HepG2 (cell line): ENCODE data around the gene FJX1. TPM values are rescaled to one million over a fixed set of nuclear protein-coding genes. Genes with fewer than 3 reads are reported as not detected.

Experiments used
- ATAC-seq: fragments of 200-7000 bp; cut with Tn5 transposase; 3 replicates; pipeline ENCODE4 v1.9.1; 2020; ENCODE audit warnings: mild to moderate bottlenecking, moderate library complexity
- BruUV-seq: library from RNA; stranded (reverse); fragments of 400-500 nt; replicated peaks from 2 replicates; lab custom pipeline; 2021; lab: Mats Ljungman, UMichigan
- CTCF ChIA-PET: fragments of 300-600 bp; formaldehyde crosslinking; extraction: SDS; loops from one replicate; lab custom pipeline; 2021; ENCODE audit warnings: low total read pairs, inconsistent platforms, low intra/inter-chr PET ratio; lab: Yijun Ruan, JAX
- POLR2A ChIA-PET: fragments of 350-600 bp; sonication (Branson Sonifier 250); formaldehyde crosslinking; loops from one replicate; lab custom pipeline; 2020; ENCODE audit warnings: antibody characterized with exemption, inconsistent platforms; lab: Yijun Ruan, JAX
- DNase-seq: peaks from one replicate; pipeline ENCODE4 v3.0.0-alpha.2; 2015; ENCODE audit warnings: low spot score
- FAIRE-seq: peaks from 3 replicates; lab custom pipeline; 2011; peaks lifted over from hg19 to GRCh38; lab: Jason Lieb, UNC
- H2AFZ ChIP-seq: one replicate; pipeline ENCODE4 v1.6.1; 2011; ENCODE audit warnings: low read length, inconsistent platforms
- H3K27ac ChIP-seq: fragments of 300-600 bp; 3 replicates; pipeline ENCODE4 v1.8.0; 2011; ENCODE audit warnings: mixed run types, mild to moderate bottlenecking, mixed read lengths, low read length, inconsistent platforms; ENCODE audit not compliant: insufficient read depth; ENCODE audit errors: extremely low read length
- H3K27me3 ChIP-seq, 2 experiments: fragments of 200-600 bp in 1 of 2; 2 replicates in 1 of 2; 3 replicates in 1 of 2; pipeline versions ENCODE4 v1.6.0 to v1.8.0; 2011; ENCODE audit warnings: low read length in 2 of 2, mild to moderate bottlenecking in 2 of 2, moderate library complexity in 2 of 2, inconsistent platforms in 1 of 2; ENCODE audit not compliant: insufficient read depth in 2 of 2, control insufficient read depth in 1 of 2
- H3K36me3 ChIP-seq, 2 experiments: fragments of 200-600 bp in 1 of 2; replicated peaks in 1 of 2; 2 replicates in 1 of 2; 3 replicates in 1 of 2; pipeline versions ENCODE4 v1.5.1 to v1.8.0; 2011; ENCODE audit warnings: low read length in 2 of 2, inconsistent platforms in 1 of 2; ENCODE audit not compliant: insufficient read depth in 2 of 2, control insufficient read depth in 1 of 2
- H3K4me1 ChIP-seq: 2 replicates; pipeline ENCODE4 v1.5.1; 2012; ENCODE audit warnings: low read length, inconsistent platforms; ENCODE audit not compliant: insufficient read depth
- H3K4me2 ChIP-seq: 2 replicates; pipeline ENCODE4 v1.6.0; 2011; ENCODE audit warnings: low read depth, low read length, inconsistent platforms
- H3K4me3 ChIP-seq, 3 experiments: fragments of 200-600 bp in 1 of 3; sonication (generic), shearing (Covaris generic) in 1 of 3; replicated peaks in 1 of 3; 2 replicates each; pipeline ENCODE4 v1.5.1; 2011 to 2016; ENCODE audit warnings: low read length in 3 of 3, inconsistent platforms in 2 of 3, low read depth in 2 of 3, mild to moderate bottlenecking in 2 of 3, control low read depth in 1 of 3, mixed read lengths in 1 of 3; ENCODE audit not compliant: insufficient read depth in 1 of 3
- H3K79me2 ChIP-seq: one replicate; pipeline ENCODE4 v1.6.1; 2011; ENCODE audit warnings: low read length, inconsistent platforms; ENCODE audit not compliant: insufficient read depth
- H3K9ac ChIP-seq: 2 replicates; pipeline ENCODE4 v1.6.0; 2011; ENCODE audit warnings: mild to moderate bottlenecking, low read depth, low read length, inconsistent platforms; ENCODE audit not compliant: insufficient read depth
- H3K9me3 ChIP-seq: 2 replicates; pipeline ENCODE4 v1.5.1; 2012; ENCODE audit warnings: mild to moderate bottlenecking, low read length
- H4K20me1 ChIP-seq: 2 replicates; pipeline ENCODE4 v1.6.0; 2011; ENCODE audit warnings: inconsistent platforms, mild to moderate bottlenecking, low read length, moderate library complexity; ENCODE audit not compliant: insufficient read depth
- ATF7 ChIP-seq, 2 experiments: fragments of 450-650 bp in 1 of 2; sonication (generic) in 1 of 2; formaldehyde crosslinking in 1 of 2; IDR thresholded peaks; 2 replicates each; pipeline versions ENCODE4 v1.4.0 to v1.6.1; 2016 to 2020; ENCODE audit warnings: antibody characterized with exemption in 1 of 2, mild to moderate bottlenecking in 1 of 2, missing genetic modification reagents in 1 of 2
- ZNF10 ChIP-seq: sonication (generic); formaldehyde crosslinking; IDR thresholded peaks from 2 replicates; pipeline ENCODE4 v1.4.0; 2020; ENCODE audit warnings: mild to moderate bottlenecking, low read depth, missing genetic modification reagents, borderline replicate concordance
- ZNF816 ChIP-seq: sonication (generic); formaldehyde crosslinking; IDR thresholded peaks from 2 replicates; pipeline ENCODE4 v1.8.0; 2022; ENCODE audit warnings: missing genetic modification reagents, mild to moderate bottlenecking, borderline replicate concordance
- WGBS: methylation state at CpG from one replicate; pipeline ENCODE4 v1.1.6; 2017; ENCODE audit warnings: low lambda C conversion rate; 5-methylcytosine and 5-hydroxymethylcytosine counted together
- in situ Hi-C: cut with HindIII; loops from 2 replicates; pipeline ENCODE4 v1.10.0; 2017; ENCODE audit warnings: low pct_unique_long_range_greater_than_20kb; ENCODE audit not compliant: extremely low pct_ligation_motif_present
- intact Hi-C: fragments of 100-400 bp; cut with micrococcal nuclease; formaldehyde crosslinking; loops from one replicate; pipeline ENCODE4 v1.10.0; 2022; ENCODE audit not compliant: unreplicated experiment
- polyA plus RNA-seq, 8 experiments: library from polyadenylated mRNA; depleted of rRNA in 3 of 8; stranded (reverse) in 7 of 8; unstranded in 1 of 8; fragments of >200 nt; fragmentation: Illumina TruSeq in 4 of 8; extraction: Trizol in 4 of 8; gene quantifications; 2 replicates each; pipeline versions ENCODE4 v1.2.1 to v1.2.3, GENCODE V29; 2011 to 2016; ENCODE audit warnings: low read depth in 4 of 8, missing spikeins in 1 of 8, mixed read lengths in 1 of 8; ENCODE audit not compliant: insufficient read depth in 1 of 8
- total RNA-seq, 5 experiments: library from RNA; depleted of rRNA; stranded (reverse); fragments of >200 nt; fragmentation: Illumina TruSeq; extraction: Trizol; gene quantifications; 2 replicates each; pipeline ENCODE4 v1.2.3, GENCODE V29; 2016; ENCODE audit warnings: low read depth in 1 of 5
- TF ChIP-seq, protein P1 (sequence below), 2 experiments: sonication (generic) in 1 of 2; formaldehyde crosslinking in 1 of 2; IDR thresholded peaks; 2 replicates each; pipeline versions ENCODE4 v1.5.1 to v1.6.1; 2011 to 2020; ENCODE audit warnings: borderline replicate concordance in 1 of 2, low read depth in 1 of 2, low read length in 1 of 2, mild to moderate bottlenecking in 1 of 2, missing genetic modification reagents in 1 of 2, moderate library complexity in 1 of 2
- TF ChIP-seq, protein P2 (sequence below): sonication (generic); formaldehyde crosslinking; IDR thresholded peaks from 2 replicates; pipeline ENCODE4 v1.5.1; 2020; ENCODE audit warnings: mild to moderate bottlenecking, missing genetic modification reagents, borderline replicate concordance

FJX1 gene
- total and polyA plus RNA-seq, 2 of the 13 experiments (the other 11 are each of a cell fraction or from before 2014, with no cell fraction given) = 0.40 to 0.82 TPM

DNA sequence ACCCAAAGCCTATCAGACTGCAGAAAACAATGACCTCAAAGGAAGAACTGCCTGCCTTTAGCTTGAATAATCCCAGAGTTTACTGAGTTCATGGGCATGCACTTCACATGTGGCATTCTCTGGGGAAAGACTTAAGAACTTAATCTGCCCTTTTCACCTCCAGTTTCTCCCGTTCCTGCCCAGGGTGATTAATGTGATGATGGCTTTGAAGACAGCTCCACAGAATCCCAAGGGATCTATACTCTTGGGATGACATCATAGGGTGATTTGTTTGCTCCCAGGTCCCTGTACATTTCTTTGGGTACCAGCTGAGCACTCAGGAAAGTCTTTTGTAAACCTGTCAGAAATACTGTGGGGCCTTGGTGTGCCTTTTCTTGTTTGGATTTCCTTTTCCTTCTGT, 14.0 kb downstream of the FJX1 start:
- H4K20me1 ChIP-seq = no peaks in the 10 kb centered on the region
- peak; percentile 58 for TF ChIP-seq ATF7 (IDR thresholded peaks at IDR 0.05)
- TF ChIP-seq ATF7 (CRISPR knock-in tag; IDR thresholded peaks at IDR 0.05) = no peak
- no peak for TF ChIP-seq ZNF816 (CRISPR knock-in tag)
- TF ChIP-seq, all 625 proteins: peak for 1
- 0% methylated on average over 1 of the region's 1 CpG for WGBS
- Histone ChIP-seq H3K9ac (no peak overlapping the region), H3K27me3 (peaks cover 0 to 11% of the 10 kb centered on the region in 2 experiments; a peak in 1 of 5 replicates), H3K36me3 (no peaks in the 10 kb centered on the region), H3K4me1 (peaks cover 20% of the 10 kb centered on the region), H3K4me3 (no peak overlapping the region), H3K9me3 (no peaks in the 10 kb centered on the region), H3K79me2 (no peaks in the 10 kb centered on the region), H3K4me2 (no peak overlapping the region), H3K27ac (no peak overlapping the region), H2AFZ (no peak overlapping the region)
- DNase-seq = no peak
- no peak for FAIRE-seq
- in situ Hi-C loops (no loop called here), intact Hi-C loops (no loop called here)
- BruUV-seq = no TSS peak
- CTCF ChIA-PET = no interaction called here
- POLR2A ChIA-PET = no interaction called here
- no peak for ATAC-seq

DNA sequence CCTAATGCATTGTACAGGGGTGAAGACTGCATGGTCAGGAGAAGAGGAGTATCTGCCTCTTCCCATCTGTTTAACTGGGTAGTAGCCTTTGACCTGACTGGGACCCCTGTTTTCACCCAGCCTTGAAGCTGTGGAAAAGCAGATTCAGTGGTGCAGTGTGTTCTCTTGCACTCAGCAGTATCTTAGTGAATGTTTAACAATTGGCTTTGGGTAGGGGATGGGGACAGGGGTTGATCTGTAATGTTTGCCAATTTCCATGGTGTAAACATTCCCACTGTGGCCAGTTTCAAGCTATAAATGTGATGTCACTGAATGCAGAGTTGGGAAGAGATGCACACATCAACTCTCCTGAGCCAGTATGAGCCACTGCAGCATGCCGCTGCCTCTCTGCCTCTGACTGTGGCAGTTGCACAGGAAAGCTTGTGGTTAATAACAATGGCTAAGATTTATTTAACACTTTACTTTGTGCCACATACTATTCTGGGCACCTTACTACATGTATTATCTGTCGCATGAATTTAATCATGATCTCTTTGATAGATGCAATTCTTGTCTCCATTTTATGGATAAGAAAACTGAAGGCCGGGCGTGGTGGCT, 15.7 kb downstream of the FJX1 start:
- DNase-seq = peak; percentile 13
- TF ChIP-seq, protein P1, sequence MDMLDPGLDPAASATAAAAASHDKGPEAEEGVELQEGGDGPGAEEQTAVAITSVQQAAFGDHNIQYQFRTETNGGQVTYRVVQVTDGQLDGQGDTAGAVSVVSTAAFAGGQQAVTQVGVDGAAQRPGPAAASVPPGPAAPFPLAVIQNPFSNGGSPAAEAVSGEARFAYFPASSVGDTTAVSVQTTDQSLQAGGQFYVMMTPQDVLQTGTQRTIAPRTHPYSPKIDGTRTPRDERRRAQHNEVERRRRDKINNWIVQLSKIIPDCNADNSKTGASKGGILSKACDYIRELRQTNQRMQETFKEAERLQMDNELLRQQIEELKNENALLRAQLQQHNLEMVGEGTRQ (IDR thresholded peaks at IDR 0.05; ENCODE audit: low read depth, low read length) = no peak
- TF ChIP-seq, protein P1 (CRISPR knock-in tag; IDR thresholded peaks at IDR 0.05; ENCODE audit: borderline replicate concordance) = no peak
- TF ChIP-seq, protein P2, sequence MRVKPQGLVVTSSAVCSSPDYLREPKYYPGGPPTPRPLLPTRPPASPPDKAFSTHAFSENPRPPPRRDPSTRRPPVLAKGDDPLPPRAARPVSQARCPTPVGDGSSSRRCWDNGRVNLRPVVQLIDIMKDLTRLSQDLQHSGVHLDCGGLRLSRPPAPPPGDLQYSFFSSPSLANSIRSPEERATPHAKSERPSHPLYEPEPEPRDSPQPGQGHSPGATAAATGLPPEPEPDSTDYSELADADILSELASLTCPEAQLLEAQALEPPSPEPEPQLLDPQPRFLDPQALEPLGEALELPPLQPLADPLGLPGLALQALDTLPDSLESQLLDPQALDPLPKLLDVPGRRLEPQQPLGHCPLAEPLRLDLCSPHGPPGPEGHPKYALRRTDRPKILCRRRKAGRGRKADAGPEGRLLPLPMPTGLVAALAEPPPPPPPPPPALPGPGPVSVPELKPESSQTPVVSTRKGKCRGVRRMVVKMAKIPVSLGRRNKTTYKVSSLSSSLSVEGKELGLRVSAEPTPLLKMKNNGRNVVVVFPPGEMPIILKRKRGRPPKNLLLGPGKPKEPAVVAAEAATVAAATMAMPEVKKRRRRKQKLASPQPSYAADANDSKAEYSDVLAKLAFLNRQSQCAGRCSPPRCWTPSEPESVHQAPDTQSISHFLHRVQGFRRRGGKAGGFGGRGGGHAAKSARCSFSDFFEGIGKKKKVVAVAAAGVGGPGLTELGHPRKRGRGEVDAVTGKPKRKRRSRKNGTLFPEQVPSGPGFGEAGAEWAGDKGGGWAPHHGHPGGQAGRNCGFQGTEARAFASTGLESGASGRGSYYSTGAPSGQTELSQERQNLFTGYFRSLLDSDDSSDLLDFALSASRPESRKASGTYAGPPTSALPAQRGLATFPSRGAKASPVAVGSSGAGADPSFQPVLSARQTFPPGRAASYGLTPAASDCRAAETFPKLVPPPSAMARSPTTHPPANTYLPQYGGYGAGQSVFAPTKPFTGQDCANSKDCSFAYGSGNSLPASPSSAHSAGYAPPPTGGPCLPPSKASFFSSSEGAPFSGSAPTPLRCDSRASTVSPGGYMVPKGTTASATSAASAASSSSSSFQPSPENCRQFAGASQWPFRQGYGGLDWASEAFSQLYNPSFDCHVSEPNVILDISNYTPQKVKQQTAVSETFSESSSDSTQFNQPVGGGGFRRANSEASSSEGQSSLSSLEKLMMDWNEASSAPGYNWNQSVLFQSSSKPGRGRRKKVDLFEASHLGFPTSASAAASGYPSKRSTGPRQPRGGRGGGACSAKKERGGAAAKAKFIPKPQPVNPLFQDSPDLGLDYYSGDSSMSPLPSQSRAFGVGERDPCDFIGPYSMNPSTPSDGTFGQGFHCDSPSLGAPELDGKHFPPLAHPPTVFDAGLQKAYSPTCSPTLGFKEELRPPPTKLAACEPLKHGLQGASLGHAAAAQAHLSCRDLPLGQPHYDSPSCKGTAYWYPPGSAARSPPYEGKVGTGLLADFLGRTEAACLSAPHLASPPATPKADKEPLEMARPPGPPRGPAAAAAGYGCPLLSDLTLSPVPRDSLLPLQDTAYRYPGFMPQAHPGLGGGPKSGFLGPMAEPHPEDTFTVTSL (CRISPR knock-in tag) = 0 out of 2 replicates have a peak, but pooled peaks have one; percentile 28
- no peak for TF ChIP-seq ZNF10
- H4K20me1 ChIP-seq = no peaks in the 10 kb centered on the region
- no peak overlapping the region; the same call in 1 of the 2 replicates for H3K4me2 ChIP-seq
- CTCF ChIA-PET = no interaction called here
- H3K79me2 ChIP-seq = no peaks in the 10 kb centered on the region
- H3K4me1 ChIP-seq = peaks cover 20% of the 10 kb centered on the region
- H3K4me3 ChIP-seq = no peak overlapping the region
- H3K9me3 ChIP-seq = no peaks in the 10 kb centered on the region
- in situ Hi-C loops (no loop called here), intact Hi-C loops (no loop called here)
- no peak for FAIRE-seq
- H3K36me3 ChIP-seq = no peaks in the 10 kb centered on the region
- H2AFZ ChIP-seq = no peak overlapping the region
- BruUV-seq = no TSS peak
- WGBS = 83% methylated on average over 3 of the region's 4 CpGs
- ATAC-seq = peak; percentile 93
- H3K27ac ChIP-seq = no peak overlapping the region
- peaks cover 0 to 11% of the 10 kb centered on the region in 2 experiments; a peak in 1 of 5 replicates for H3K27me3 ChIP-seq
- POLR2A ChIA-PET = no interaction called here
- no peak overlapping the region for H3K9ac ChIP-seq
